22Rv1 (cell line): Measurements from ENCODE around the gene WDR54.

Experiments
- ZFX ChIP-seq: fragments of 450-650 bp; IDR thresholded peaks from 2 replicates; pipeline ENCODE4 v1.6.1; 2017; ENCODE audit warnings: antibody characterized with exemption, borderline replicate concordance
- TF ChIP-seq, protein P1 (sequence below): fragments of 450-650 bp; IDR thresholded peaks from 2 replicates; pipeline ENCODE4 v1.5.1; 2017; ENCODE audit warnings: mild to moderate bottlenecking

DNA sequence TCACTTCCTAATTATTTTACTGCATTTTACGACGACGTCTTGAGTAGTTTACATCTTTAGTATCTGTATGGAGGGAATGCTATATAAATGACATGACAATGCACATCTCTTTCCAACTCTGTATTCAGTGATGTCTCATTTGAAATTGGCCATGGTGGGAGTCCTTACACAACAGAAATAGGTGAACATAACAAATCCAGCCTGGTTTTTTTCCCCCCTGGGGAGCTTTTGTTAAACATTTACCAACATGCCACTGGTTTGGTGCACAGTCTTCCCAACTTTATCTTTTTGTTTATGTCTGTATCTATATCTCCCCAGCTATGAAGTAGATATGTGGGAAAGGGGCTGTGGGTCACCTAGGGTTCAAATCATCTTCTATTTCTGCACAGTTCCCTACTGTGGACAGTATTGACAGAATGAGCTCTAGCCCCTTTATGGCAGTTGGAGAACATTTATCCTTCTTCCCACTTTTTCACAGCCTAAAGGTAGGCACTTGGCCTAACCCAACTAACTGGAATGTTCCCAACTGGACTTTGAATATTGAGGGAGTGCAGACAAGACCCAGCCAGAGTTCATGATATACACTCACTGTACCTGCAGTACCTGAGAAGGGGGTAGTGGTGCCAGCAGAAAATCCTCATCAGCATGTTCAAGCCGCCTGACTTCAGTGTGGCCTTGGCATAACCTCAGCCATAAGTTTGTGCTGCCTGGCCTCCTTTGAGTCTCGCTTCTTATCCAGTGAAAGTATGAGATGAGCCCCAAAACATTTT, 25.9 kb downstream of the WDR54 start:
- TF ChIP-seq, protein P1, sequence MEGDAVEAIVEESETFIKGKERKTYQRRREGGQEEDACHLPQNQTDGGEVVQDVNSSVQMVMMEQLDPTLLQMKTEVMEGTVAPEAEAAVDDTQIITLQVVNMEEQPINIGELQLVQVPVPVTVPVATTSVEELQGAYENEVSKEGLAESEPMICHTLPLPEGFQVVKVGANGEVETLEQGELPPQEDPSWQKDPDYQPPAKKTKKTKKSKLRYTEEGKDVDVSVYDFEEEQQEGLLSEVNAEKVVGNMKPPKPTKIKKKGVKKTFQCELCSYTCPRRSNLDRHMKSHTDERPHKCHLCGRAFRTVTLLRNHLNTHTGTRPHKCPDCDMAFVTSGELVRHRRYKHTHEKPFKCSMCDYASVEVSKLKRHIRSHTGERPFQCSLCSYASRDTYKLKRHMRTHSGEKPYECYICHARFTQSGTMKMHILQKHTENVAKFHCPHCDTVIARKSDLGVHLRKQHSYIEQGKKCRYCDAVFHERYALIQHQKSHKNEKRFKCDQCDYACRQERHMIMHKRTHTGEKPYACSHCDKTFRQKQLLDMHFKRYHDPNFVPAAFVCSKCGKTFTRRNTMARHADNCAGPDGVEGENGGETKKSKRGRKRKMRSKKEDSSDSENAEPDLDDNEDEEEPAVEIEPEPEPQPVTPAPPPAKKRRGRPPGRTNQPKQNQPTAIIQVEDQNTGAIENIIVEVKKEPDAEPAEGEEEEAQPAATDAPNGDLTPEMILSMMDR, result no peak
- no peak for TF ChIP-seq ZFX
